PC-3 (cell line): ENCODE measurements around the gene MCU. TPM values are rescaled to one million over a fixed set of nuclear protein-coding genes. Genes with fewer than 3 reads are reported as not detected.

Source experiments
- ATAC-seq: fragments of 200-7000 bp; cut with Tn5 transposase; 2 replicates; pipeline ENCODE4 v1.9.1; 2020; ENCODE audit warnings: mild to moderate bottlenecking, moderate library complexity
- BruUV-seq: library from RNA; stranded (reverse); fragments of 400-500 nt; replicated peaks from 2 replicates; lab custom pipeline; 2021; lab: Mats Ljungman, UMichigan
- CTCF ChIA-PET: fragments of 300-600 bp; sonication (Branson Sonifier 250); formaldehyde crosslinking; loops from one replicate; lab custom pipeline; 2022; ENCODE audit warnings: antibody characterized with exemption; lab: Charles Lee
- POLR2A ChIA-PET: fragments of 300-600 bp; sonication (Branson Sonifier 250); formaldehyde crosslinking; loops from one replicate; lab custom pipeline; 2022; ENCODE audit warnings: antibody characterized with exemption; ENCODE audit not compliant: unreplicated experiment; lab: Charles Lee
- DNase-seq: peaks from one replicate; pipeline ENCODE4 v3.0.0-alpha.2; 2015
- H2AFZ ChIP-seq: fragments of 300-600 bp; sonication (generic); 2 replicates; pipeline ENCODE4 v1.6.0; 2016; ENCODE audit warnings: antibody characterized with exemption, low read length
- H3F3A ChIP-seq: fragments of 300-600 bp; sonication (generic); one replicate; pipeline ENCODE4 v1.6.0; 2017; ENCODE audit warnings: antibody characterized with exemption, low read length, control low read depth, mild to moderate bottlenecking; ENCODE audit not compliant: unreplicated experiment
- H3K27ac ChIP-seq: fragments of 300-600 bp; sonication (generic); 2 replicates; pipeline ENCODE4 v1.5.1; 2016; ENCODE audit warnings: mild to moderate bottlenecking, low read length
- H3K27me3 ChIP-seq: fragments of 300-600 bp; sonication (generic); 2 replicates; pipeline ENCODE4 v1.6.1; 2016; ENCODE audit warnings: low read length, mixed read lengths
- H3K36me3 ChIP-seq: fragments of 300-600 bp; sonication (generic); 2 replicates; pipeline ENCODE4 v1.6.1; 2016; ENCODE audit warnings: low read depth, mixed run types, low read length, mixed read lengths
- H3K4me1 ChIP-seq: fragments of 300-600 bp; sonication (generic); 2 replicates; pipeline ENCODE4 v1.5.1; 2016; ENCODE audit warnings: low read length; ENCODE audit not compliant: insufficient read depth
- H3K4me2 ChIP-seq: fragments of 300-600 bp; sonication (generic); 2 replicates; pipeline ENCODE4 v1.6.0; 2016; ENCODE audit warnings: low read length
- H3K4me3 ChIP-seq: fragments of 300-600 bp; sonication (generic); 2 replicates; pipeline ENCODE4 v1.5.1; 2016; ENCODE audit warnings: mild to moderate bottlenecking, low read length, mixed read lengths
- H3K79me2 ChIP-seq: fragments of 300-600 bp; sonication (generic); 2 replicates; pipeline ENCODE4 v1.6.1; 2017; ENCODE audit warnings: low read length, mixed read lengths
- H3K9ac ChIP-seq: fragments of 300-600 bp; sonication (generic); 2 replicates; pipeline ENCODE4 v1.6.0; 2016; ENCODE audit warnings: mild to moderate bottlenecking, low read length
- H3K9me2 ChIP-seq: fragments of 300-600 bp; sonication (generic); replicated peaks from 2 replicates; pipeline ENCODE4 v1.6.1; 2016; ENCODE audit warnings: mixed run types, low read length, mixed read lengths
- H3K9me3 ChIP-seq: fragments of 300-600 bp; sonication (generic); 2 replicates; pipeline ENCODE4 v1.6.1; 2016; ENCODE audit warnings: low read length, mixed read lengths
- H4K20me1 ChIP-seq: fragments of 300-600 bp; sonication (generic); 2 replicates; pipeline ENCODE4 v1.6.1; 2016; ENCODE audit warnings: low read length, mixed read lengths
- CTCF ChIP-seq: fragments of 300-600 bp; sonication (generic); conservative IDR thresholded peaks from 2 replicates; pipeline ENCODE4 v1.5.1; 2017; ENCODE audit warnings: antibody characterized with exemption, low read depth, mild to moderate bottlenecking, low read length
- EZH2 ChIP-seq: fragments of 300-600 bp; sonication (generic); IDR thresholded peaks from one replicate; pipeline ENCODE4 v1.6.1; 2017; ENCODE audit warnings: antibody characterized with exemption, mild to moderate bottlenecking, low read length; ENCODE audit not compliant: unreplicated experiment
- EZH2phosphoT487 ChIP-seq: fragments of 300-600 bp; sonication (generic); IDR thresholded peaks from 2 replicates; pipeline ENCODE4 v1.6.1; 2018; ENCODE audit warnings: mild to moderate bottlenecking, antibody characterized with exemption, low read length, borderline replicate concordance
- intact Hi-C: fragments of 100-400 bp; cut with micrococcal nuclease; formaldehyde crosslinking; loops from 2 replicates; pipeline ENCODE4 v1.9.0; 2023
- total RNA-seq: library from RNA; depleted of rRNA; stranded (reverse); fragments of >200 nt; gene quantifications from 2 replicates; pipeline ENCODE4 v1.2.3, GENCODE V29; 2014

The MCU gene
- total RNA-seq, 1 experiment from 2014 or later: 21.5 TPM

GRCh38 chr10:72790216-72790990, 98.5 kb downstream of the MCU start:
- TF ChIP-seq CTCF: no peak
- Histone ChIP-seq H3K79me2 (no peaks in the 10 kb centered on the region), H3K9ac (no peak overlapping the region), H3K9me3 (no peaks in the 10 kb centered on the region), H3K27me3 (no peaks in the 10 kb centered on the region), H3F3A (no peaks in the 10 kb centered on the region), H3K4me2 (peak overlapping the region; percentile 5; the same call in 1 of the 2 replicates), H3K9me2 (no peaks in the 10 kb centered on the region), H3K4me1 (peaks cover 36% of the 10 kb centered on the region), H2AFZ (no peak overlapping the region), H3K36me3 (no peaks in the 10 kb centered on the region), H3K27ac (no peak overlapping the region), H3K4me3 (no peak overlapping the region), H4K20me1 (no peaks in the 10 kb centered on the region)
- intact Hi-C loops: no loop called here
- POLR2A ChIA-PET: no interaction called here
- BruUV-seq: no TSS peak
- CTCF ChIA-PET: no interaction called here
- ATAC-seq (peak; percentile 82), DNase-seq (peak; percentile 53)

- H3K27ac ChIP-seq: no peak overlapping the region
- CTCF ChIA-PET: interaction anchor here (0.6 kb wide), 1 partner anchor 1084 kb away, joined by 3 read pairs; no protein-coding TSS in a partner anchor
These were observed 100.3 kb downstream of the MCU start for GRCh38 chr10:72792288-72792687.

More at GRCh38 chr10:72792288-72792687, 100.3 kb downstream of the MCU start:
- POLR2A ChIA-PET: no interaction called here
- peaks cover 27% of the 10 kb centered on the region for H3K4me1 ChIP-seq
- ATAC-seq (no peak; the same call in 1 of the 2 replicates), DNase-seq (peak; percentile 55)
- H3K27me3 ChIP-seq: no peaks in the 10 kb centered on the region
- no TSS peak for BruUV-seq
- H3K79me2 ChIP-seq: no peaks in the 10 kb centered on the region
- H4K20me1 ChIP-seq: no peaks in the 10 kb centered on the region
- H3F3A ChIP-seq: no peaks in the 10 kb centered on the region
- no peak for TF ChIP-seq EZH2phosphoT487
- no peak for TF ChIP-seq CTCF
- TF ChIP-seq EZH2: no peak
- intact Hi-C loops: no loop called here
- no peak overlapping the region for H3K4me3 ChIP-seq
- no peak overlapping the region for H3K9ac ChIP-seq
- no peaks in the 10 kb centered on the region for H3K9me3 ChIP-seq
- H2AFZ ChIP-seq: peak overlapping the region; percentile 49
- H3K4me2 ChIP-seq: 0 out of 2 replicates have a peak overlapping the region, but pooled peaks have one; percentile 2
- no peaks in the 10 kb centered on the region for H3K36me3 ChIP-seq
- no peaks in the 10 kb centered on the region for H3K9me2 ChIP-seq
